HG03135 (cell line): ENCODE data around the gene AKAP13.

ENCODE experiments used
- ATAC-seq: cut with Tn5 transposase; IDR thresholded peaks from one replicate; pipeline ENCODE4 v1.9.1; 2021; ENCODE audit warnings: mild to moderate bottlenecking, moderate library complexity; ENCODE audit not compliant: unreplicated experiment

AKAP13 gene

DNA sequence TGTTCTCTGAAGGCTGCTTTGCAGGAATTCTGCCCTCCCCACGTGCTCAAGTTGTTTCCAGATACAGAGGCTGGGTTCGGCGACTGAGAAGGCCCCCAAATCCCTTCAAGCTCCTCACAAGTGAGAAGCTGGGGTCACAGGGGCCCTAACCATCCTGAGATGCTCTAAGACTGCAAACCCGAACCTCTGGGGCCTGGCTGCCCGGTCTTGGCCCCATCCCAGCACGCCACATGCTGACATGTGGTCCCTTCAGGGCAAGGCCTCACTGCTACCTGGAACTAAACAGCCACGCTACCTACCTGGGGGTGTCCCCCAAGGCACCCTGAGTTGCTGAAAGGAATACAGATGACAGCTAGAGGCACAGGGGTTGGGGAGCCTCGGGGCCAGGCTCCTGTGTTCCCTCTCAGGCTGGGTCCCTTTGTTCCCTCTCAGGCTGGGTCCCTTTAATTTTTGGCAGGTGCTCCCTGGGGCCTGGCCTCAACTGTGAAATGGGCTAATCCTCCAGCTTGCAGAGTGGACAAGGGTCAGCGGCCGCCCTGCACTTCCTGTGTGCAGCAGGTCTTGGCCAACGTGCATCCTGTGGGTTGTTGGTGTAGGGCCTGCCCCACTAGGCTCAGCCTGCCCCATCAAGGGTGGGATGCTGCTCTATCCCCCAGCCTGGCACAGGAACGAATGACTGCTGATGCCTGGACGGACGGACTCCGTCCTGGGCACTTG lies 381.8 kb downstream of the AKAP13 start:
- ATAC-seq = no peak

- ATAC-seq = no peak
Measured at GRCh38 chr15:85762756-85763127, 382.3 kb downstream of the AKAP13 start.

- no peak for ATAC-seq
Measured at GRCh38 chr15:85763157-85763556, 382.8 kb downstream of the AKAP13 start.

DNA sequence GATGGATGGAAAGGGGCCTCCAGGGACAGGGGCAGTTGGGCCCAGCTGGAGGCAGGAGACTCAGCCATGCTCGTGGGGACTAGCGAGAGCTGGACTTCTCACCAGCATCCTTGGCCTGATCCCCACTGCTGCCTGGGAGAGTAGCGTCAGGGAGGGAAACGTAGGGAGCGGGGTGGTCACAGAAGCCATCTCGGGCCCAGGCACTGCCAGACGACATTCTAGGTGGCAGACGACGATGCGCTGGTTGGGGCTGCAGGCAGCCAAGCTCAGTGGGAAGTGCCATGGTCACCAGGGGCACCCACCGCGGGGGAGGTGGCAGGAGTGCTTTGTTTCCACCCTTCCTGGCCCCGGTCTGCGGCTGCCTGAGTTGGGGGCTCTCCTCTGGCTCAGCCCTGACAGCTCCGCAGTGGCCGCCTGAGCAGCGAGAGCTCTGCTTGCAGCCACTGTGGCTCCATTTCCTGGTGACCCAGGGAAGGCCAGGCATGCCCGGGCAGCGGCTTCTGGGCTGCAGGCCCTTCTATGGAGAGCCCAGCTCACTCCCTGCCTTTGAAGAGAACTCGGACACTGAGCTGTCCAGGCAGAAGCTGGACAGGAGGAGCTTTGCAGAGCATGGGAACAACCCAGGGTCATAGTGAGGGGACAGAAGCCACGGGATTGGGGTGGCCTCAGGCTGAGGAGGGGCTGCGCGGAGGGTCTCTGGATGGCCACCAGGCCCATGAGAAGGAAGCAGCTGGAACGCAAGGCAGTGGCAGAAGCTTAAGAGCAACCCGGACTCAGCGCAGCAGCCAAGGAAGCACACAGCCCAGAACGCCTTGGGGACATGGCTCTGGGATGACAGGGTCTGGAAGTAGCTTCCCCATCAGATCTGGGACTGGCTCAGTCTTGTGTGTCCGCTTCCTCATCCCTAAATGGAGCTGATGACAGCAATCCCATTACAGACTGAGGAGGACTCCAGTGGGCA lies 383.6 kb downstream of the AKAP13 start:
- no peak for ATAC-seq

GRCh38 chr15:85764649-85765277 lies 384.4 kb downstream of the AKAP13 start:
- no peak for ATAC-seq

DNA sequence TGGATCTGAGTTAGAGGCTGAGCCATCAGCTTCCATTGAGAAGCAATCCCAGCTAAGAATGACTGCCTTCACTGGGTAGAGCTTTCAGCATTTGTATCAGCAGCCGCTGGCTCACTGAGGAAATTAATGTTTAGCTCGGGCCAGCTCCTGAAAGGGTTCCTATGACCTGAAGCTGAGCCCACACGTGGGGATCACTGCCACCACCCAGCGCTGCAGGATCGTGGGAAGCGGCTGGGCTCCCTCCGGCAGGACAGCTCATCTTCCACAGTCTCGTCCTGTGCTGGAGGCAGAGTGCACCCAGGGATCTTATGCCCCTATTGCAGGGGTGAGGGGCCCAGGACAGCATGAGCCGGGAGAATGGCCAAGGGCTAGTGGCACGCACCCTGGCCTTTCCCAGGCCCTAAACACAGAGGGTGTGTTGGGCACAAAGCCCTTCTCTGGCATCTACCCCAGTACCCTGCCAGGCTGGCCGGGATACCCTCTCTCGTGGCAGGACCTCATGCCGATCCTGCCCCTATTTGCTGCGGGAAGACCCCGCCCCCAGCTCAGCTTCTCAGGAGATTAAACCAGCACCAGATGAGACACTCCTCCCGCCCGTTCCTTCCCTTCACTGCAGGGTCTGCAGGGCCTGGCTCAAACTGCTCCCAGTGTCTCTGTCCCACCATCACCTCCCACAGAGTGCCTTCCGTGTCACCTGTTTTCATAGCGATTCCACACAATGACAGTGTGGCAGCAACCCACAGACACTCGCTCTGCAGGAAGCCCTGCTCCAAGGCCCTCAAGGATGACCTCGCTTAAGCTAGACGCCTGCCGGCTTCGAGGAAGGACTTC lies 385.8 kb downstream of the AKAP13 start:
- no peak for ATAC-seq

GRCh38 chr15:85767785-85768529 lies 387.6 kb downstream of the AKAP13 start:
- no peak for ATAC-seq

DNA sequence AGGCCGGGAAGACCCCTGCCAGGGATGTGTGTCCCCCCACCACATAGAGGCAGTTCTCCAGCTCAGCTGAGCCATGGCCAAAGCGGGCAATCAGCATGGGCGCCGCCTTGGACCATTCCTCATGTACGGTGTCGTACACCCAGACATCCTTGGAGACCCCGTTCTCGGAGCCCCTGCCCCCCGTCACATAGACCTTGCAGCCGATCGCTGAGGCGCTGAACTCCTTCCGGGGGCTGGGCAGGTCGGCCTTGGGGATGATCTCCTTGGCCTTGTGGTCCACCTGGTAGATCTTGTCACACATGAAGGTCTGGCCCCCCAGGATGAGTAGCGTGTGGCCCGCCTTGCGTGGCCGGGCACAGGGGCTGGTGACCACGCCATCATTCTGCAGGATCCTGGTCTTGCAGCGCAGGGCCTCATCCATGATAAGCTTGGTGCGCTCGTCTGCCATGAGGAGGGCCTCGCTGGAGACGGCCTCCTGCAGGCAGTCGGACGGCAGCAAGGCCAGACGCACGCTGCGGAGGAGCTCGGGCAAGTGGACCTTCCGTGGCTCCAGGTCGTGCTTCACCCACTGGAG lies 388.3 kb downstream of the AKAP13 start:
- ATAC-seq = no peak

DNA sequence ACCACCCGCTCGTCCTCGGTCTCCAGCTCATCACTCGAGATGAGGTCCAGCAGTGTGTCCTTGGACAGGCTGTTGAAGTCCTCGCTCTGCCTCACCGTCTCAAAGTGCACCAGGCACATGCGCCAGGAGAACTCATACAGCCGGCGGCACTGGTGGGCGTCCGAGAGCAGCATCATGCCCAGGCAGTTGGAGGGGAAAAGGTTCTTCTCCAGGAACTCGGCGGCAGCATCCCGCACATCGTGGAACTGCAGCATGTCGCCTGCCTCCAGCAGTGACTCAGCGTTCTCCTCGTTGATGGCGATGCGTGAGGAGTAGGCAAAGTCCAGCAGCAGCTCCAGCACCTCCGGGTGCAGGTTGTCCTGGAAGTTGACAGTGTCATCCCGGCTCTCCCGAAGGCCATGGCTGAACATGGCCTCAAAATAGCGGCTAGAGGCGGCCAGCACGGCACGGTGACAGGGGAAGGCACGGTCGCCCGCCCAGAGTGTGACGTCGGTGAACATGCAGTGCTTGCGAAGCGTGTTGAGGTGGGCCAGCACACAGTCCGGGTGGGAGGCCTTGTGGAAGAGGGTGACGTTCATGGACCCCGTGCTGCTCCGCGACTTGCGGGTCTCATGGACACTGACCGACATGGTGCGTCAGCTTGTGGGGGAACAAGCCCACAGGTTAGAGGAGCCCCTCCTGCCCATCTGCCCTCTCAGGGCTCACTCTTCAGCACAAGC lies 388.9 kb downstream of the AKAP13 start:
- no peak for ATAC-seq

DNA sequence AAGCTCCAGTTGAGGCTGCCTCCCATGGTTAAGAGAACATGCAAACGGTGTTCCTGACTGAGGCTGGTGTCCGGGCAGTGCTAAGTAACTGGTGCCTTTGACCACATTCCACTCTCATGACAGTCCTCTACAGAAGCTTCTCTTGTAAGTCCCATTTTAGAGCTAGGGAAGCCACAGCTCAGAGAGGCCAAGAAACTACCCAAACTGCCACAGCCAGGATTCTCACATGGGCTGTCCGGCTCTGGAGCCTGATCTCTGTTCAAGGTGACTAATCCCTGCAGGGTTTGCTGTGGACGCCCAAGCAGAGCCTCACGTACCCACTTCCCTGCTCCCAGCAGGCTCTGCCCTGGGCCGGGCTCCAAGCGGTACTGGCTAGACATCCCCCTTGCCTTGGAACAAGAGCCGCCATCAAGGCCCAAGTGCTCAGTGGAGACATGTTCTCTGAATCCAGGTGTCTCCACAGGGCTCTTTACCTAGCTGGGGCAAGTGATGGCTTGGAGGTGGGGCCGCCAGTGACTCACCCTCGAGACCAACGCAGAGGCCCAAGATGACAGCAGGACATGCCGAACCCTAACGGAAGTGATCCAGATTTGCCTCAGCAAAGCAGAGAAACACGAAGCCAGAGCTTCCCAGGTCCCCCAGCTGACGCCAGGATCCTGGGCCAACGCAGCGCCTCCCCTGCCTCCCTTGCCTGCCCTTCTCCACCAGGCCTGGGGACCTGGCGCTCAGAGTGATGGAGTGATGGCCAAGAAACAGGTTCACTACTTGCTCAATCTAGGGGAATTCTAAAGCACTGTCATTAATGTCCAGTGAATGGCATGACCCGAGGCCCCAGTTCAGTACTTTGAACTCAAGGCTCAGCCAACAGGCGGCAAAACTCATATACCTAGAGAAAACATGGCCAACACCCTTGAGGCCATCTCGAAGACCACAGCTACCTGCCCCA lies 390.0 kb downstream of the AKAP13 start:
- ATAC-seq = no peak

DNA sequence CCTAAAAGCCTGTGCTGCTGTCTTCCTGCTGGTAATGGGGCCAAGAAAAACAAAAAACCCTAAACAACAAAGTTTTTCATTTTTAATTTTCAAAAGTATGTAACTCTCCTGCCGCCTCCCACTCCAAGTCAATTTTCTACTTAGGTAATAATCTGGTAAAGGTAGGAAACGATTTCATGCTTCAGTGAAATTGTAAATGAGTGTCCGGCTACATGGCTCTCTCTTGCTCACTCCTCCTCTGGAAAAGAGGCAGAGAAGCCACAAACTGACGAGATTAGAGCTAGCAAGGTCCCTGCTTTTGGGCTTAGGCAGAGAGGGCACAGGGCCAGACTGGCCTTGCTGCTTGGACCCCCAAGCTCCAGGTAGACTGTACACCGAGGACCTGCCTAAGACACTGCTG lies 390.9 kb downstream of the AKAP13 start:
- ATAC-seq = no peak

- ATAC-seq = no peak
Measured at GRCh38 chr15:85771781-85772445, 391.5 kb downstream of the AKAP13 start.

DNA sequence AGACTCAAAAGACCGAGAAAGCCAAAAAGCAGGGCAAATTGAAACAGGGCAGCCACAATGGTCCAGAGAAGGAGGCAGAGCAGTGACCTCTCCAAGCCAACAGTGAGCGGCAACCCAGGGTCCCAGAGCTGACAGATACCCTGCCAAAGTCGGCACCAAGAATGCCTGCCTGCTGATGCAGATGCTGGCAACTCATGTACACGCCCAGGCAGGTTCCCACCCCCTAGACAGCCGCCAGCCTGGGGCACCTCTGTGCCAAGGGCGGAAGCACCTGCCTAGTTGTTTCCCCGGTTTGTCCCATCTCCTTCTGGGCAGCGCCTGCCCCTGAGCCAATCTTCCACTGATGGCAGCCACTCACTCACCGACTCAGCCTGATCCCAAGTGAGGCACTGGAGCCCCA lies 392.3 kb downstream of the AKAP13 start:
- no peak for ATAC-seq

- ATAC-seq = no peak
Measured at GRCh38 chr15:85773249-85773648, 392.8 kb downstream of the AKAP13 start.

DNA sequence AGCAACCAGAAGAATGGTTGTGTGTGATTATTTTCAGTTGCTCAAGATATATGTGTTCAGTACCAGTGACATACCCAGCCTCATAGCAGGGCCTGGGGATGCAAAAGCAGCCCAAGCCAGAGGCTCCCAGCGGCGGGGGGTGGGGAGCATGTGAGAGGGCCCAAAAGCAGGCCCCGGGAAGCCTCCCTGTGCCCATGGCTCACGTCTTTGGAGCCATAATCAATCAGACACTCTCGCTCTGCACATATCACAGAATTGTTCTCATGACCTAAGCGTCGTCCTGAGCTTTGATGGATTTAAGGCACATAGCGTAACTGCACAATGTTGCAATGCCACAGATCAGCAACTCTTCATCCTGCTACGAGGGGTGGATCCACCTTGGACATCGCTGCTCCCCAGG lies 393.6 kb downstream of the AKAP13 start:
- ATAC-seq = no peak

- ATAC-seq = no peak
Measured at GRCh38 chr15:85777250-85778106, 397.1 kb downstream of the AKAP13 start.
